Neutrophil (primary cell): ENCODE results near the gene TMEM138.

ENCODE experiments used
- H3K27ac ChIP-seq: fragments of 200-600 bp; sonication (generic); 2 replicates; pipeline ENCODE4 v1.5.1; 2016; ENCODE audit warnings: mild to moderate bottlenecking, moderate library complexity
- H3K27me3 ChIP-seq: fragments of 200-600 bp; sonication (generic); 2 replicates; pipeline ENCODE4 v1.6.0; 2016; ENCODE audit warnings: mild to moderate bottlenecking
- H3K36me3 ChIP-seq: fragments of 200-600 bp; sonication (generic); 2 replicates; pipeline ENCODE4 v1.5.1; 2017
- H3K4me1 ChIP-seq, 2 experiments: fragments of 200-600 bp in 1 of 2; sonication (generic) in 1 of 2; 1 replicate in 1 of 2; 2 replicates in 1 of 2; pipeline versions ENCODE4 v1.5.1 to v1.6.1; 2013 to 2016; ENCODE audit warnings: low read depth in 1 of 2, low read length in 1 of 2, mild to moderate bottlenecking in 1 of 2, moderate library complexity in 1 of 2; ENCODE audit not compliant: control insufficient read depth in 1 of 2, insufficient read depth in 1 of 2
- H3K4me3 ChIP-seq, 2 experiments: fragments of 200-600 bp in 1 of 2; sonication (generic) in 1 of 2; 1 replicate in 1 of 2; 2 replicates in 1 of 2; pipeline ENCODE4 v1.5.1; 2013 to 2016; ENCODE audit warnings: low read depth in 1 of 2, low read length in 1 of 2, mild to moderate bottlenecking in 1 of 2, moderate library complexity in 1 of 2
- H3K9me3 ChIP-seq: fragments of 200-600 bp; sonication (generic); 2 replicates; pipeline ENCODE4 v1.5.1; 2016
- CTCF ChIP-seq: fragments of 200-600 bp; sonication (generic); IDR thresholded peaks from 2 replicates; pipeline ENCODE4 v1.5.1; 2016; ENCODE audit warnings: antibody characterized with exemption

TMEM138 gene

GRCh38 chr11:61361237-61361740 lies 885 bp upstream of the TMEM138 start:
- H3K4me1 ChIP-seq: peaks cover 40 to 43% of the 10 kb centered on the region in 2 experiments

GRCh38 chr11:61362542-61362875 lies 335 bp downstream of the TMEM138 start:
- no peak for TF ChIP-seq CTCF
- Histone ChIP-seq H3K36me3 (peaks cover 27% of the 10 kb centered on the region), H3K9me3 (no peaks in the 10 kb centered on the region), H3K4me1 (peaks cover 28 to 32% of the 10 kb centered on the region in 2 experiments), H3K27me3 (no peaks in the 10 kb centered on the region), H3K27ac (peak overlapping the region; percentile 98), H3K4me3 (peak overlapping the region; percentile 96 to 99)

More at GRCh38 chr11:61361237-61361740, 885 bp upstream of the TMEM138 start:
- no peaks in the 10 kb centered on the region for H3K27me3 ChIP-seq
- peak overlapping the region; percentile 96 to 99 for H3K4me3 ChIP-seq
- no peaks in the 10 kb centered on the region for H3K9me3 ChIP-seq
- H3K27ac ChIP-seq: peak overlapping the region; percentile 98
- peaks cover 16% of the 10 kb centered on the region for H3K36me3 ChIP-seq
- no peak for TF ChIP-seq CTCF

GRCh38 chr11:61364012-61364675 lies 2.0 kb downstream of the TMEM138 start:
- peaks cover 24 to 27% of the 10 kb centered on the region in 2 experiments for H3K4me1 ChIP-seq
- H3K27ac ChIP-seq: no peak overlapping the region
- H3K36me3 ChIP-seq: peaks cover 44% of the 10 kb centered on the region
- H3K4me3 ChIP-seq: no peak overlapping the region
- no peaks in the 10 kb centered on the region for H3K27me3 ChIP-seq
- no peak for TF ChIP-seq CTCF
- no peaks in the 10 kb centered on the region for H3K9me3 ChIP-seq

- Histone ChIP-seq H3K27me3 (no peaks in the 10 kb centered on the region), H3K27ac (no peak overlapping the region), H3K4me3 (no peak overlapping the region), H3K4me1 (peaks cover 10 to 14% of the 10 kb centered on the region in 2 experiments), H3K9me3 (no peaks in the 10 kb centered on the region), H3K36me3 (peaks cover 57% of the 10 kb centered on the region)
- no peak for TF ChIP-seq CTCF
Measured at GRCh38 chr11:61367406-61367805, 5.2 kb downstream of the TMEM138 start.

GRCh38 chr11:61368646-61369045 lies 6.5 kb downstream of the TMEM138 start:
- H3K27ac ChIP-seq: no peak overlapping the region

More at GRCh38 chr11:61368646-61369045, 6.5 kb downstream of the TMEM138 start:
- Histone ChIP-seq H3K36me3 (peaks cover 57% of the 10 kb centered on the region), H3K9me3 (no peaks in the 10 kb centered on the region), H3K27me3 (no peaks in the 10 kb centered on the region), H3K4me1 (peaks cover 0 to 2% of the 10 kb centered on the region in 2 experiments), H3K4me3 (no peak overlapping the region)
- TF ChIP-seq CTCF: no peak
